SU-DHL-6 (cell line): ENCODE results near the gene RPS6KA4.

Experiments
- H2AFZ ChIP-seq: fragments of 200-600 bp; sonication (generic); 2 replicates; pipeline ENCODE4 v1.6.1; 2014; ENCODE audit warnings: low read depth, mild to moderate bottlenecking, moderate library complexity, mixed read lengths, antibody characterized with exemption, low read length; ENCODE audit not compliant: severe bottlenecking
- H3F3A ChIP-seq: fragments of 200-600 bp; shearing (Covaris generic); 2 replicates; pipeline ENCODE4 v1.6.0; 2016; ENCODE audit warnings: antibody characterized with exemption, mild to moderate bottlenecking; ENCODE audit not compliant: insufficient read depth
- H3K27ac ChIP-seq: fragments of 200-600 bp; sonication (generic); 2 replicates; pipeline ENCODE4 v1.5.1; 2016; ENCODE audit warnings: low read depth, mild to moderate bottlenecking, low read length, moderate library complexity, mixed read lengths
- H3K27me3 ChIP-seq: fragments of 200-600 bp; sonication (generic), shearing (Covaris generic); 2 replicates; pipeline ENCODE4 v1.6.0; 2014; ENCODE audit warnings: mild to moderate bottlenecking, low read length
- H3K36me3 ChIP-seq: fragments of 200-600 bp; sonication (generic); 2 replicates; pipeline ENCODE4 v1.6.1; 2014; ENCODE audit warnings: mild to moderate bottlenecking, low read length, mixed read lengths
- H3K4me2 ChIP-seq: fragments of 300-600, 200-600 bp; shearing (Covaris generic), sonication (generic); 2 replicates; pipeline ENCODE4 v1.6.0; 2014; ENCODE audit warnings: low read length, low read depth, mild to moderate bottlenecking; ENCODE audit not compliant: poor library complexity, severe bottlenecking
- H3K4me3 ChIP-seq: fragments of 200-600 bp; sonication (generic); 2 replicates; pipeline ENCODE4 v1.5.1; 2014; ENCODE audit warnings: antibody characterized with exemption, low read length, mild to moderate bottlenecking, mixed read lengths; ENCODE audit not compliant: insufficient read depth, poor library complexity, severe bottlenecking
- H3K79me2 ChIP-seq: fragments of 200-600 bp; sonication (generic); 2 replicates; pipeline ENCODE4 v1.6.1; 2014; ENCODE audit warnings: mild to moderate bottlenecking, low read length, moderate library complexity; ENCODE audit not compliant: insufficient read depth
- H3K9ac ChIP-seq: fragments of 200-600 bp; sonication (generic); 2 replicates; pipeline ENCODE4 v1.7.0; 2014; ENCODE audit warnings: mild to moderate bottlenecking, low read length
- H3K9me2 ChIP-seq: fragments of 200-600 bp; sonication (generic); replicated peaks from 2 replicates; pipeline ENCODE4 v1.6.1; 2014; ENCODE audit warnings: low read length; ENCODE audit not compliant: insufficient read depth
- H3K9me3 ChIP-seq: fragments of 200-600 bp; sonication (generic); 2 replicates; pipeline ENCODE4 v1.6.1; 2014; ENCODE audit warnings: low read length, mixed read lengths; ENCODE audit not compliant: insufficient read depth
- H4K20me1 ChIP-seq: fragments of 200-600 bp; sonication (generic); 2 replicates; pipeline ENCODE4 v1.6.1; 2014; ENCODE audit warnings: low read depth, mild to moderate bottlenecking, antibody characterized with exemption, low read length, moderate library complexity, mixed read lengths
- CTCF ChIP-seq: fragments of 200-600 bp; sonication (generic); IDR thresholded peaks from one replicate; pipeline ENCODE4 v1.5.1; 2017; ENCODE audit warnings: antibody characterized with exemption, mild to moderate bottlenecking, low read length, moderate library complexity; ENCODE audit not compliant: insufficient read depth, poor library complexity, severe bottlenecking
- EZH2phosphoT487 ChIP-seq: fragments of 200-600 bp; sonication (generic), shearing (Covaris generic); conservative IDR thresholded peaks from 2 replicates; pipeline ENCODE4 v1.6.1; 2018; ENCODE audit warnings: mild to moderate bottlenecking, antibody characterized with exemption, low read length, moderate library complexity, mixed read lengths

The RPS6KA4 gene

GRCh38 chr11:64419257-64419790 lies 60.4 kb downstream of the RPS6KA4 start:
- Histone ChIP-seq H3K79me2 (no peaks in the 10 kb centered on the region), H3K9me2 (no peaks in the 10 kb centered on the region), H3K36me3 (no peaks in the 10 kb centered on the region), H3K9me3 (peaks cover 16% of the 10 kb centered on the region), H3K4me2 (no peak overlapping the region), H2AFZ (no peak overlapping the region), H3F3A (0 out of 2 replicates have a peak, but pooled peaks cover 3% of the 10 kb centered on the region), H3K4me3 (no peak overlapping the region), H3K27me3 (0 out of 2 replicates have a peak, but pooled peaks cover 5% of the 10 kb centered on the region), H4K20me1 (no peaks in the 10 kb centered on the region), H3K27ac (no peak overlapping the region), H3K9ac (no peak overlapping the region)
- TF ChIP-seq CTCF, result no peak
- no peak for TF ChIP-seq EZH2phosphoT487

- Histone ChIP-seq H3K79me2 (no peaks in the 10 kb centered on the region), H3K36me3 (no peaks in the 10 kb centered on the region), H2AFZ (no peak overlapping the region), H3K9ac (no peak overlapping the region), H3K4me3 (no peak overlapping the region), H4K20me1 (no peaks in the 10 kb centered on the region), H3K27me3 (0 out of 2 replicates have a peak, but pooled peaks cover 5% of the 10 kb centered on the region), H3K27ac (no peak overlapping the region), H3K9me3 (peaks cover 16% of the 10 kb centered on the region), H3K9me2 (no peaks in the 10 kb centered on the region), H3K4me2 (no peak overlapping the region), H3F3A (0 out of 2 replicates have a peak, but pooled peaks cover 3% of the 10 kb centered on the region)
- no peak for TF ChIP-seq EZH2phosphoT487
- no peak for TF ChIP-seq CTCF
Measured at GRCh38 chr11:64419818-64420485, 61.0 kb downstream of the RPS6KA4 start.
